HG02642 (cell line): Measurements from ENCODE around the gene PRKCH.
A peak's percentile ranks its signal among the peaks of the same experiment; 100 is the strongest.
"Not testable (repeated sequence)": the region's sequence is repeated elsewhere in the genome, so short reads cannot be mapped to it uniquely, and the experiment has no call there.

Experiments used
- ATAC-seq: cut with Tn5 transposase; IDR thresholded peaks from one replicate; pipeline ENCODE4 v1.9.1; 2021; ENCODE audit warnings: mild to moderate bottlenecking; ENCODE audit not compliant: unreplicated experiment, poor library complexity

The PRKCH gene

GRCh38 chr14:61386173-61386772, 64.9 kb downstream of the PRKCH start:
- ATAC-seq = no peak

GRCh38 chr14:61387076-61387475, 65.7 kb downstream of the PRKCH start:
- ATAC-seq = no peak

- ATAC-seq = peak; percentile 76
These were observed 67.0 kb downstream of the PRKCH start for GRCh38 chr14:61388173-61388975.

- ATAC-seq = no peak
These were observed 67.7 kb downstream of the PRKCH start for GRCh38 chr14:61388976-61389576.

- ATAC-seq = no peak
These were observed 69.7 kb downstream of the PRKCH start for GRCh38 chr14:61391119-61391518.

- no peak for ATAC-seq
These were observed 70.9 kb downstream of the PRKCH start for GRCh38 chr14:61392297-61392696.

- ATAC-seq = no peak
These were observed 73.2 kb downstream of the PRKCH start for GRCh38 chr14:61394542-61394941.

- no peak for ATAC-seq
These were observed 73.8 kb downstream of the PRKCH start for GRCh38 chr14:61395115-61395725.

GRCh38 chr14:61396279-61396678, 74.9 kb downstream of the PRKCH start:
- no peak for ATAC-seq

GRCh38 chr14:61396694-61397093, 75.3 kb downstream of the PRKCH start:
- no peak for ATAC-seq

- ATAC-seq = no peak
These were observed 76.2 kb downstream of the PRKCH start for GRCh38 chr14:61397615-61398014.

GRCh38 chr14:61398221-61398620, 76.8 kb downstream of the PRKCH start:
- ATAC-seq = no peak

GRCh38 chr14:61399365-61399764, 78.0 kb downstream of the PRKCH start:
- no peak for ATAC-seq

GRCh38 chr14:61401461-61401860, 80.1 kb downstream of the PRKCH start:
- ATAC-seq = no peak

- ATAC-seq = no peak
These were observed 82.0 kb downstream of the PRKCH start for GRCh38 chr14:61403411-61403810.

- no peak for ATAC-seq
These were observed 83.3 kb downstream of the PRKCH start for GRCh38 chr14:61404637-61405036.

- no peak for ATAC-seq
These were observed 84.8 kb downstream of the PRKCH start for GRCh38 chr14:61406198-61406597.

GRCh38 chr14:61406675-61407074, 85.3 kb downstream of the PRKCH start:
- ATAC-seq = no peak

GRCh38 chr14:61408498-61408897, 87.1 kb downstream of the PRKCH start:
- ATAC-seq = no peak

- ATAC-seq = no peak
These were observed 88.4 kb downstream of the PRKCH start for GRCh38 chr14:61409782-61410181.

- not testable (repeated sequence) for ATAC-seq
These were observed 94.6 kb downstream of the PRKCH start for GRCh38 chr14:61415934-61416333.
